Peyer's patch (tissue), 4 donors: ENCODE data around the gene PPP2R5C. TPM values are rescaled to one million over a fixed set of nuclear protein-coding genes. Genes with fewer than 3 reads are reported as not detected.

Experiments used
- DNase-seq, 3 donors: peaks; one replicate each; pipeline ENCODE4 v3.0.0-alpha.2; 2017 to 2019
- H3K27ac ChIP-seq, 4 donors: fragments of 200-600 bp; sonication (generic); one replicate each; pipeline ENCODE4 v1.5.1; 2016 to 2019
- H3K27me3 ChIP-seq, 2 donors: fragments of 200-600 bp; sonication (generic); one replicate each; pipeline ENCODE4 v1.5.1; 2019
- H3K36me3 ChIP-seq, 3 donors: fragments of 200-600 bp; sonication (generic); one replicate each; pipeline ENCODE4 v1.5.1; 2016 to 2019
- H3K4me1 ChIP-seq, 4 donors: fragments of 200-600 bp; sonication (generic); one replicate each; pipeline ENCODE4 v1.5.1; 2016 to 2019
- H3K4me3 ChIP-seq, 4 donors: fragments of 200-600 bp; sonication (generic); 1 replicate in 3 of 4; 2 replicates in 1 of 4; pipeline ENCODE4 v1.5.1; 2016 to 2019; ENCODE audit warnings: mild to moderate bottlenecking in 1 of 4
- H3K9me3 ChIP-seq, 4 donors: fragments of 200-600 bp; sonication (generic); one replicate each; pipeline ENCODE4 v1.5.1; 2016 to 2019; ENCODE audit warnings: mild to moderate bottlenecking in 1 of 4
- CTCF ChIP-seq, 6 experiments: fragments of 450-650 bp in 4 of 6; fragments of 200-600 bp in 2 of 6; sonication (generic) in 1 of 6; IDR thresholded peaks; one replicate each; pipeline ENCODE4 v1.5.1; 2017 to 2019; ENCODE audit warnings: antibody characterized with exemption in 6 of 6, mild to moderate bottlenecking in 3 of 6, moderate library complexity in 1 of 6
- POLR2A ChIP-seq, 2 donors: fragments of 450-650 bp; IDR thresholded peaks; one replicate each; pipeline ENCODE4 v1.5.1; 2017; ENCODE audit warnings: antibody characterized with exemption in 2 of 2, mild to moderate bottlenecking in 2 of 2, moderate library complexity in 2 of 2
- total RNA-seq, 4 donors: library from RNA; depleted of rRNA; stranded (reverse); fragments of >200 nt; gene quantifications; one replicate each; pipeline ENCODE4 v1.1.0, GENCODE V29; 2016

PPP2R5C gene
- total RNA-seq, 4 donors from 2014 or later, result 87.6 to 137 (median 91.9) TPM

GRCh38 chr14:101933209-101933608 is 171.7 kb downstream of the PPP2R5C start:
- Histone ChIP-seq H3K4me1 (no peaks in the 10 kb centered on the region), H3K36me3 (peaks cover 0 to 5% (median 0%) of the 10 kb centered on the region in 3 donors), H3K4me3 (no peak overlapping the region), H3K9me3 (no peaks in the 10 kb centered on the region), H3K27me3 (no peaks in the 10 kb centered on the region), H3K27ac (no peak overlapping the region)
- no peak for TF ChIP-seq CTCF (IDR thresholded peaks at IDR 0.05)
- TF ChIP-seq POLR2A (IDR thresholded peaks at IDR 0.05), result no peak
- DNase-seq, result no peak

DNA sequence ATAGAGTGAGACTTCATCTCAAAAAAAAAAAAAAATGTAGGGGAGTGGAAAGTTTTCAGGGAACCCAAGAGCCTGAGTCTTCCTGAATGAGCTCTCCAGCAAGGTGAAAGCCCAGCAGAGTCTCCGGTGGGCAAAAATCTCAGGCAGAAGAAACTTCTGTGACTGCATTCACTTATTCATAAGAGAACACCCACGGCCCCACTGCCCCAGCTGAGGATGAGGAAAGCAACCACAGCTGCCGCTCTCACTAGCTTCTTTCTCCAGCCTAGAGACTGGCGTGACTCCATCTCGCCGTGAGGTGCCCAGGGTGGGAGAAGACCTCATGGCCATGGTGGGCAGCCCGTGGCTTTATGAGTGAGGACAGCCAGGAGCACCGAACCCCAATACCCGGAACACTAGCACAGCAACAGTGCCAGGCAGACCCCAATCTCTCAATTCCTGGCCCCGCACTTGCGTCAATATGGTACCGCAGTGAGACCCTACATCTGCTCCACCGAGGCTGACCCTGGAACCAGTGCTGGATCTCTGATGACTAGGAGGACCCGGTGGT is 173.2 kb downstream of the PPP2R5C start:
- Histone ChIP-seq H3K9me3 (no peaks in the 10 kb centered on the region), H3K4me1 (no peaks in the 10 kb centered on the region), H3K4me3 (no peak overlapping the region), H3K27me3 (no peaks in the 10 kb centered on the region), H3K36me3 (no peaks in the 10 kb centered on the region), H3K27ac (no peak overlapping the region)
- DNase-seq, result no peak
- TF ChIP-seq CTCF (IDR thresholded peaks at IDR 0.05), result no peak
- TF ChIP-seq POLR2A (IDR thresholded peaks at IDR 0.05), result no peak

DNA sequence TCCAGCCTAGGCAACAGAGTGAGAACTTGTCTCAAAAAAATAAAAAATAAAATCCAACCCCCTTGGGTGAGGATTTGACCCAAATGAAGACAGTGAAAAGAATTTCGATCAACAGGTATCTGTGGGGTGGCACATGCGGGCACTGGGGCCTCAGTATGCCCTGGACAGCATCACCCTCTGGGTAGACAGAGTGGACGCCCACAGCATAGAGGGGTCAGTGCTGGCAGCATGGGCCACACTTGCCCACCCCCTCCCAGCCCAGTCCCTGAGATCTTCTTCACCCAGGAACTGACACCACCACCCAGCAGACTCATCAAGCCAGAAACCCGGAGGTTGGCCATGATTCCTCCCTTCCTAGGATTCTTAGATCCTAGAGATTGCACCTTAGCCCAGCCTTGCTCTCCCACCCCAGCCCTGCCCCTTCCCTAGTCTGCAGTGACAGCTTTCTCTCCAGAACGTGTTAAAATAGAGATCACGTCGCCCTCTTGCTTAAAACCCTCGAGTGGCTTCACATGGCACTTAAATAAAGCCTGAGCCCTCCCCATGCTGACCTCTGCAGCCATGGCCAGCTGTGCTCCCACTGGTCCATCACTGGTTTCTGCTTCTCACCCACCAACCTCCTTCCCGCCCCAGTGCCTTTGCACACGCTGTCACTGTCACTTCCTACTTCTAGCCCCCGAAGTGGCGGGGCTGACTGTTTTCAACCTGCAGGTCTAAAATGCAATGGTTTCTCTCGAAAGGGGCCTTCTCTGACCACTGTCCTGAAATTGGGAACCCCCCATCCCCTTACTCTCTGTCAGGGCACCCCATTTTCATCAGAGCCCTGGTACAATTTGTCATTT is 176.6 kb downstream of the PPP2R5C start:
- no peaks in the 10 kb centered on the region for H3K4me1 ChIP-seq
- H3K27me3 ChIP-seq, result no peaks in the 10 kb centered on the region
- DNase-seq, result no peak
- TF ChIP-seq POLR2A (IDR thresholded peaks at IDR 0.05) (no peak), CTCF (IDR thresholded peaks at IDR 0.05) (no peak)
- no peaks in the 10 kb centered on the region for H3K36me3 ChIP-seq
- no peak overlapping the region for H3K27ac ChIP-seq
- H3K9me3 ChIP-seq, result no peaks in the 10 kb centered on the region
- no peak overlapping the region for H3K4me3 ChIP-seq

GRCh38 chr14:101939646-101940170 is 178.2 kb downstream of the PPP2R5C start:
- Histone ChIP-seq H3K27me3 (no peaks in the 10 kb centered on the region), H3K9me3 (no peaks in the 10 kb centered on the region), H3K4me1 (no peaks in the 10 kb centered on the region), H3K4me3 (no peak overlapping the region), H3K36me3 (no peaks in the 10 kb centered on the region), H3K27ac (no peak overlapping the region)
- DNase-seq, result no peak
- no peak for TF ChIP-seq CTCF (IDR thresholded peaks at IDR 0.05)
- TF ChIP-seq POLR2A (IDR thresholded peaks at IDR 0.05), result no peak

GRCh38 chr14:101944451-101944850 is 182.9 kb downstream of the PPP2R5C start:
- TF ChIP-seq CTCF (IDR thresholded peaks at IDR 0.05), result no peak
- Histone ChIP-seq H3K27ac (no peak overlapping the region), H3K4me1 (peaks cover 0 to 7% (median 5%) of the 10 kb centered on the region in 4 donors), H3K4me3 (no peak overlapping the region), H3K27me3 (no peaks in the 10 kb centered on the region), H3K9me3 (no peaks in the 10 kb centered on the region), H3K36me3 (no peaks in the 10 kb centered on the region)
- no peak for DNase-seq
